IPS DF 4.7 (cell line): Measurements from ENCODE around the gene USP6.
"Not testable (repeated sequence)": the region's sequence is repeated elsewhere in the genome, so short reads cannot be mapped to it uniquely, and the experiment has no call there.

Experiments
- DNase-seq: peaks from one replicate; pipeline ENCODE4 v3.0.0-alpha.2; 2013; ENCODE audit warnings: low spot score; ENCODE audit errors: extremely low read depth

USP6 gene

DNA sequence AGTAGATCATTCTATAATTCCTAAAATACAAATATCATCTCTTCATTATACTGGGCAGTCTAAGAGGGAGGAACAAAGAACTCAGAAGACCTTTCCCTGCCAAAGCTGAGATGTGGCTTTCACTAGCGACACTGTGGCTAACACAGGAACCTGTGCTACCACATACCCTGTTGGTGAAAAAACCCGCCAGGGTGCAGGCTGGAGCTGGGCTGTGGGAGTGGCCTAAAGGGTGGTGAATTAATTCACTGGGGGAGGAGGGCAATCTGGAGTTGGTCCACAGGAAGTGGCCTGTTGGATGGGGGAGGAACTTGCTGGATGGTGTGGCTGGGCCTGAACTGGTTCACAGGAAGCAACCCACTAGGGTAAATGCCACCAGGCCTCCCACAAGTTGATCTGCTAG, 68.5 kb downstream of the USP6 start:
- no peak for DNase-seq

DNA sequence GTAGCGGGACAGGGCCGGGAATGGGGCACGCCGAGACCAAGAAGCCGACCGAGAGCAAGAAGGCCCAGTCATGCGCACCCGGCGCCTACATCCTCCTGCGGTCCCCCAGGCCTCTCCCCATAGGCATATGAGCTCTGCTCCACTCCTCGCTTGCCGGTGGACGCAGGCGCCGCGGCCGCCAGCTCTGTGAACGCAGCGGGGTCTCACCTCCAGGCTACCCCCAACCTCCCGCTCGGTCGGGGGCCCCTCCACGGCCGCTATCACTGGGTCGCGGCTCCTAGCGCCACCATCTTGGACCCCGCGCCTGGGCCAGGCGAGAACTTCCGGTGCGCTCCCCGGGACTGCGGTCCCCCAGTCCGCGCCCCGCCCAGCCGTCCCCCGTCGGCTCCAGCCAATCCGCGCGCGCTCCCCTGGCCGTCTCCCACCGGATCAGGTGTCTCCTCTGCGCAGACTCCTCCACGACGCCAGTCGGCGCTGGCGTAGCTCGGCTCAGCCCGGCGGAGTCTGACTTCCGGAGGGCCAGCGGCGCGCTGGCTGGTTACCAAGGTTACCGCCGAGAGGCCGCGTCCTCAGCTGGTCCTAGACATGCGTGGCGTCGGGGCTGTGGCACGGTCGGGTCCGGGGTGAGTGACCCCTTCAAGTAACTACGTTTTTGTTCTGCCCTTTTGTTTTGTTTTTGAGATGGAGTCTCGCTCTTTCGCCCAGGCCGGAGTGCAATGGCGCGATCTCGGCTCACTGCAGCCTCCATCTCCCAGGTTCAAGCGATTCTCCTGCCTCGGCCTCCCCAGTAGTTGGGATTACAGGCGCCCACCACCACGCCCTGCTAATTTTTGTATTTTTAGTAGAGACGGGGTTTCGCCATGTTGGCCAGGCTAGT, 75.9 kb downstream of the USP6 start, which contains the start of gene ZNF594:
Gene ZNF594 (minus strand): TSS at position 328 of the 877 bp plus-strand sequence. CDS start 7,612 bp downstream, outside the sequence.
- DNase-seq = peak; percentile 72

DNA sequence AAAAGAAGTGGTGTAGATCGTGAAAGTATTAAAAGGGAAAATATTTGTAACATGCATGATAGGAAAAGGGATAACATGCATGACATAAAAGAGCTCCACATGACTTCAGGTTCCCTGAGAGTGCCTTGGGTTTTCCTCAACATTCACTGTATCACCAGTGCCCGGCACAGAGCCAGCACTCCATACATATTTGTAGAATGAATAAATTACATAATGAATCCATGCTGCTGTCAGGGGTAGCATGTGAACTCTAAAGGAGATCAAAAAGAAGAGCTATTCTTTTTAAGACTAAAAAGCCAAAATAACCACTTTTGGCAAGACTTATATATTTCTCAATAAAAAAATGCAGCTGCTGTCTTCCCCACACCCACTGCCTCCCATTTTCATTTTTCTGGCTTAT, 78.5 kb downstream of the USP6 start:
- no peak for DNase-seq

DNA sequence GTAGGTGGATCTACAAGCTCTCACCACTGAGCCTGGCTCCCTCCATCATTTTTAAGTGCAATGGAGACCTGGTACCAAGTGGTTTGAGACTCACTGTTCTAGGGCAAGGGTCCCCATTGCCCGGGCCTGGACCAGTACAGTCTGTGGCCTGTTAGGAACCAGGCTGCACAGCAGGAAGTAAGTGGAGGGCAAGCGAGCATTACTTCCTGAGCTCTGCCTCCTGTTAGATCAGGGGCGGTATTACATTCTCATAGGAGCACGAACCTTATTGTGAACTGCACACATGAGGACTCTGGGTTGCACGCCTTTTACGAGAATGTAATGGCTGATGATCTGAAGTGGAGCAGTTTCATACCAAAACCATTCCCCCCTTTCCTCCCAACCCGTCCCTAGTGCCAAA, 82.6 kb downstream of the USP6 start:
- no peak for DNase-seq

DNA sequence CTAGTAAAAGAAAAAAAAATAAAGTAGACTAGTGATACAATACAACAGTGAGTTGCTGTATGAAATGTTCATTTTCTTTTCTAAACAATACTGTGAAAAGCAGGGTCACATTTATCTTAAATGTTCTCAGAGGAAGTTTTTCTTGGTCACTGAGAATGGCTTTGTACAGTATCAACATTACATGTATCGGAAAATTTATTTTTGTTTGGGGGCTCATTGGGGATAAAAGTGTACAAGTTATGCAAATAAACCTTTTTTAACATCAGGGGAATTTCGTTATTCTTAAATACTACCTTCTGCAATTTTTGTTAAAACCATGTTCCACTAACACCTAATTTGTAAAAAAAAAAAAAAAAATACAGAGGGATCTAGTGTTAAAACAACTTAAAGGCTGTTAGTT, 84.5 kb downstream of the USP6 start:
- no peak for DNase-seq

DNA sequence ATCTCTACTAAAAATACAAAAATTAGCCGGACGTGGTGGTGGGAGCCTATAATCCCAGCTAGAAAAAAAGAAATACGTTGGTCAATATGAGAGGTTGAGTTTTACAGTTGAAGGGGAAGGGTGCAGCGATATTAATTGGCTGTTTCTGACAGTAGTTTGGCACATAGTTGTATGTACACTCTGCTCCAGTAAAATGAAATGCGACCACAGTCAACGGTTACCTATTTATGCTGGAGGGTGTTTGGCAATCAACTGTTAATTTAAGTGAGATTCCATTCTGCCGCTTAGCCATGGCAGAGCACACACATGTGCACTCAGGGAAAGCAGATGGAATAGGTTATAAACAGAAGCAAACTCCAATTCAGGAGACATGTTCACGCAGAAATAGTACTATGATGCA, 85.2 kb downstream of the USP6 start:
- no peak for DNase-seq

DNA sequence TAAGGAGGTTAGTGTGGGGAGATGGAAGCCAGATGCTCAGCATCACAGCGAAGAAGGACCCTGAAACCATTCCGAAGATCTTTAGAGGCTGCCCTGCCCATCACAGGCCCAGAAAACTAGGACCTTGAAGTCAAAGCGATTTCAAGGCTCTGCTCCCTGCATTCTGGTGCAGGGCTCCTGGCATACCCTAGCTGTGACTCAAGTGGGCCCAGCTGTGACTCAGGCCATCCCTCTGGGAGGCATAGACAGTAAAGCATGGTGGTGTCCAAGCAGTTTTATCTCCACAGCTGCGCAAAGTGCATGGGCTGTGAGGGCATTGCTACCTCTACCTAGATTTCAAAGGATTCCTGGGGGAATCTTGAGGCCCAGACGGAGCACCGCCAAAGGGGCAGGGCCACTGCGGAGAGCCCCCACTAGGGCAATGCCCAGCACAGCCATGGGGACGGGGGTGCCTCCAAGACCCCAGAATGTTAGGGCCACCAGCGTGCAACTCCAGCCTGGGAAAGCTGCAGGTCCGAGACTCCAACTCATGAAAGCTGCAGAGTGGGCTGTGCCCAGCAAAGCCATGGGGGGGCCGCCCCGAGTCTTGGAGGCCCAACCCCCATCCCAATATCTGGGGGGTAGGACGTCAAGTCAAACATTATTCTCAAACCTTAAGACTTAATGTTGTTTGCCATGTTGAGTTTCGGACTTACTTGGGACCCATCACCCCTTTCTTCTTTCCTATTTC, 87.5 kb downstream of the USP6 start:
- no peak for DNase-seq

DNA sequence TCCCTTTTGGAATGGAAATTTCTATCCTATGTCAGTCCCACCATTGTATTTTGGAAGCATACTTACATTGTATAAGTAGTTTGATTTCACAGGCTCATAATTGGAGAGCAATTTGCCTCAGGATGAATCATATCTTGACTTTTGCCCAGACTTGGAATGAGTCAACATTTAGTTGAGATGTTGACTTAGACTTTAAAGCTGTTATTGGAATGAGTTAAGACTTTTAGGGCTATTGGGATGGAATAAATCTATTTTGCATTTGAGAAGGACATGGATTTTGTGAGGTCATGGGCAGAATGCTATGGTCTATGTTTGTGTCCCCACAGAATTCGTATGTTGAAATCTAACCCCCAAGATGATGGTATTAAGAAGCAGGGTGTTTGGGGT, 88.1 kb downstream of the USP6 start:
- no peak for DNase-seq

DNA sequence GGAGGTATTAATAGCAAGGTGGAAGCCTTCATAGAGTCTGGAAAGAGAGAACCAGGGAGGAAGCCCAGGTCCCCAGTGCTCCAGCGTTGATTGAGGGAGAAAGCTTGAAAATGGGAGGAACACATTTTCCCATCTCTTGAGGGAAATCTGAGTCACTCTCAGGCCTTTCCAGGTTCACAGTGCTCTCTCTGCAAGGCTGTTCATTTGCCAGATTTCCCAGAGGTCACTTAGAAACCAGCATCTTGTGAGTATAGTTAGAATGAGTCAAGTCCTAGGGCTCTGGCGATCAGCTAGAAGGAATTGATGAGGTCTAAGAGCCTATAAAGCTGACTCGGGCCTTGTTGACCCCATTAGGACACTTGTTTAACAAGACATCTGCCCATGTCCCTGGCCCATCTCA, 93.6 kb downstream of the USP6 start:
- DNase-seq = no peak

DNA sequence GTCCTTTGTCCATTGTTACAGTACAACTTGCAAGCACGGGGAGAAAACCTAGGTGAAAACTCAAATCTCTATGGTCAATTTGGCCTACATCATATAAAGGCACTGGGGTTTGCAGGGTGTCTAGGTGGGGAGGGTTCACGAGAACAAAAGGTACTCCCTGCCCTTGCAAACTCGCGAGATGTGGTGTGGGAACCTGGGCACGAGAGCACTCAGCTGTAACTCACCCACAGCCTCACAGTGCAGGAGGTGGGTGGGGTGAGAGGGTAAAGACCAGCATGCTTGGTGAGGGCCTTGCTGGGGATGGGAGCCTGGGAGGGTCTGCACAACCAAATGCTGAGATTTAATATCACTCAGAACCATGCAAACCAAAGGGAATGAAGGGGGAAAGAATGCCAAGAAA, 94.3 kb downstream of the USP6 start:
- DNase-seq = no peak

DNA sequence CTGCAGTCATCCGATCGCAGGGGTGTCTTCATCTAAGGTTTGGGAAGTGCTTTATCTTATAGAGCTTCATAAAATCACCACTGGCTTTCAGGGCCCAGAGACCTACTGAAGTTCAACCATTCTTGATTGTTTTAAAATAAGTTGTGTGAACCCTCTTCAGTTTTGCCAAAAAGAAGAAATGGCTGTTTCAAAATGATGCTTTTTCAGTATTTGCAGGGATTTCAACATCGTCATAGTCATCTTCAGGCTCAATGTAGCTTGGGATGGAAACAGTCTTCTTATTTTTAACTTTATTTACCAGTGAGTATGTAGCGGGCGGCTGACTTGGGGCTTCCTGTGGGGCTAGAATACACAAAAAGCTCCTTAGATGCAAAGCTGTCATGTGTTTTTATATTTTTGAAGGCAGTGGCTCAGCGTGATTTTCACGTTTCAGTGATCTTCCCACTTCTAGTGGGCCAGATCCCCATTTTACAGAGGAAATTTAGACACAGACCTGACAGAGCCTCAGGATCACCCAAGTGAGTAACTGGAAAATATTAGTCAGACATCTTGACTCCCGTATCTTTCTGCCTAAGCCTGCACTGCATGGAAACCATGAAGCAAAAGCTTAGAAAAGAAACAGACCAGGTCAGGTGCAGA, 94.9 kb downstream of the USP6 start:
- DNase-seq = no peak

DNA sequence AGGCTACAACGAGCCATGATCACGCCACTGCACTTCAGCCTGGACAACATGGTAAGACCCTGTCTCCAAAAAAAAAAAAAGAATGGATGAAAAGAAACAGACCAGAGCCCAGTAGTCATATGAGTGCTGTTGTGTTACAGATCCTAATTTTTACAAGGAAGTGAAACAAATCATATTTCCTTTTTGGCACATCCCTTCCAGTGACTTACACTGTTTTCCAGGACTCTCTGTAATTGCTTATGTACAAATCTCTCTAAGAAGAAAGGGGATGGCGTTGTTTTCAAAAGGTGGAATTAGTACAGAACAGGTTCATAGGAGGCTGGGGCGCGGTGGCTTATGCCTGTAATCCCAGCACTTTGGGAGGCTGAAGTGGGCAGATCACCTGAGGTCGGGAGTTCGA, 95.6 kb downstream of the USP6 start:
- DNase-seq = no peak

DNA sequence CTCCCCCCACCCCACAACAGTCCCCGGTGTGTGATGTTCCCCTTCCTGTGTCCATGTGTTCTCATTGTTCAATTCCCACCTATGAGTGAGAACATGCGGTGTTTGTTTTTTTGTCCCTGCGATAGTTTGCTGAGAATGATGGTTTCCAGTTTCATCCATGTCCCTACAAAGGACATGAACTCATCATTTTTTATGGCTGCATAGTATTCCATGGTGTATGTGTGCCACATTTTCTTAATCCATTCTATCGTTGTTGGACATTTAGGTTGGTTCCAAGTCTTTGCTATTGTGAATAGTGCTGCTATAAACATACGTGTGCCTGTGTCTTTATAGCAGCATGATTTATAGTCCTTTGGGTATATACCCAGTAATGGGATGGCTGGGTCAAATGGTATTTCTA, 101.7 kb downstream of the USP6 start:
- not testable (repeated sequence) for DNase-seq

DNA sequence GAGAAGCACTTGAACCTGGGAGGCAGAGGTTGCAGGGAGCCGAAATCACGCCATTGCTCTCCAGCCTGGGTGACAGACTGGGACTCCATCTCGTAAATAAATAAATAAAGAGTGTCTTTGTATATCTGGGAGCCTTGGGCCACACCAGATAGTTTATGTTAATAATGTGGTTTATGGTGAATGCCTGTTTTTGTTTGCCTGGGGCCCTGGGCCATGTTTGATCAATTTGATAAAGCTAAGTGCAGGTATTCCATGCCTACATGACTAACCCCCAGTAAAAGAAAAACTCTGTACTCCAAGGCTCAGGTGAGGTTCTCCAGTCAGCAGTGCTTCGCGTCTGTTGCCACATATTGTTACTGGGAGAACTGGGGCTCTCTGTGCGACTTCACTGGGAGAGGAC, 103.7 kb downstream of the USP6 start:
- no peak for DNase-seq

DNA sequence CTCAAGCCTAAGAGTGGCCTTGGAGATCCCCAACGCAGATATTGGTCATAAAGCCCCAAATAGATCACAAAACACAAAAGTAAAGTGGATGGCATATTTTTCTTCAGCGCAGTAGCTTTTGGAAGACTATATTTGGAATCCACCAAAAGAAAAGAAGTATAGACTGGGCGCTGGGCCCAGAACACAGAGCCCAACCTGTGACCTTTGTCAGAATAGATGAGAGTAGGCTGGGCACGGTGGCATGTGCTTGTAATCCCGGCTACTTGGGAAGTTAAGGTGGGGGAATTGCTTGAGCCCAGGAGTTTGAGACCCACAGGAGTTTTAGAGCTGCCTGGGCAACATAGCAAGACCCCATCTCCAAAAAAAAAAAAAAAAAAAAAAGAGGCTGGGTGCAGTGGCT, 104.2 kb downstream of the USP6 start:
- DNase-seq = no peak

DNA sequence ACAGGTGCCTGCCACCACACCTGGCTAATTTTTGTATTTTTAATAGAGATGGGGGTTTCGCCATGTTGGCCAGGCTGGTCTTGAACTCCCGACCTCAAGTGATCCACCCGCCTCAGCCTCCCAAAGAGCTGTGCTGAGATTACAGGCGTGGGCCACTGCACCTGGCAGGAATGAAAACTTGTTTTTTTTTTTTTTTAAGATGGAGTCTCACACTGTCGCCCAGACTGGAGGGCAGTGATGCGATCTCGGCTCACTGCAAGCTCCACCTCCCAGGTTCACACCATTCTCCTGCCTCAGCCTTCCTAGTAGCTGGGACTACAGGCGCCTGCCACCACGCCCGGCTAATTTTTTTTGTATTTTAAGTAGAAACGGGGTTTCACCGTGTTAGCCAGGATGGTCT, 106.1 kb downstream of the USP6 start:
- not testable (repeated sequence) for DNase-seq
